GM06990 (cell line): ENCODE data around the gene ADAM15.

Source experiments
- DNase-seq: peaks from one replicate; pipeline ENCODE4 v3.0.0-alpha.2; 2011; ENCODE audit not compliant: insufficient read length; ENCODE audit errors: extremely low read depth
- H3K27me3 ChIP-seq: replicated peaks from 2 replicates; pipeline ENCODE4 v1.6.0; 2011; ENCODE audit warnings: low read length; ENCODE audit not compliant: control insufficient read depth, insufficient read depth
- H3K36me3 ChIP-seq: 2 replicates; pipeline ENCODE4 v1.5.1; 2011; ENCODE audit warnings: low read length; ENCODE audit not compliant: control insufficient read depth, insufficient read depth
- H3K4me3 ChIP-seq: replicated peaks from 2 replicates; pipeline ENCODE4 v1.5.1; 2011; ENCODE audit warnings: low read depth, mild to moderate bottlenecking, control low read depth, low read length
- CTCF ChIP-seq: IDR thresholded peaks from 2 replicates; pipeline ENCODE4 v1.5.1; 2011; ENCODE audit warnings: low read length, control low read depth, mild to moderate bottlenecking, inconsistent platforms; ENCODE audit not compliant: insufficient read depth, poor library complexity, severe bottlenecking

The ADAM15 gene

GRCh38 chr1:155049651-155050559, 1.2 kb upstream of the ADAM15 start:
- no peak for TF ChIP-seq CTCF
- H3K27me3 ChIP-seq = no peaks in the 10 kb centered on the region
- H3K36me3 ChIP-seq = no peaks in the 10 kb centered on the region
- DNase-seq = no peak
- peak overlapping the region; percentile 53; the same call in 1 of the 2 replicates for H3K4me3 ChIP-seq

DNA sequence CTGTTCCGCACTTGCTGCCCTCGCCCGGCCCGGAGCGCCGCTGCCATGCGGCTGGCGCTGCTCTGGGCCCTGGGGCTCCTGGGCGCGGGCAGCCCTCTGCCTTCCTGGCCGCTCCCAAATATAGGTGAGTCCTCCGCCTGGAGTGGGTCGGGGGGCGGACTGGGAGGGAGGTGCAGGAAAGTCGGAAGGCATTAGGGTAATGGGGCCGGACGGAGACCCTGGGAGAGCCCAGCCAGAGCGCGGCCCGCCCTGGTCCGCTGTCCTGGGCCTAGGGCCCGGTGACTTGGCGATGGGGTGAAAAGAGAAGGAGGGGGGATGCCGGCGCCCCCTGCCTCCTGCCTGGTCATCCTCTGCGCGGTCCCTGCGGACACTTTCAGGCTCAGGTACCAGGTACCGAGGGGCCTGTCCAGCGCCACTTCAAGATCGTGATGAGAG, 243 bp downstream of the ADAM15 start:
- Histone ChIP-seq H3K4me3 (peak overlapping the region; percentile 61), H3K27me3 (no peaks in the 10 kb centered on the region), H3K36me3 (no peaks in the 10 kb centered on the region)
- peak; percentile 12 for TF ChIP-seq CTCF
- DNase-seq = no peak

DNA sequence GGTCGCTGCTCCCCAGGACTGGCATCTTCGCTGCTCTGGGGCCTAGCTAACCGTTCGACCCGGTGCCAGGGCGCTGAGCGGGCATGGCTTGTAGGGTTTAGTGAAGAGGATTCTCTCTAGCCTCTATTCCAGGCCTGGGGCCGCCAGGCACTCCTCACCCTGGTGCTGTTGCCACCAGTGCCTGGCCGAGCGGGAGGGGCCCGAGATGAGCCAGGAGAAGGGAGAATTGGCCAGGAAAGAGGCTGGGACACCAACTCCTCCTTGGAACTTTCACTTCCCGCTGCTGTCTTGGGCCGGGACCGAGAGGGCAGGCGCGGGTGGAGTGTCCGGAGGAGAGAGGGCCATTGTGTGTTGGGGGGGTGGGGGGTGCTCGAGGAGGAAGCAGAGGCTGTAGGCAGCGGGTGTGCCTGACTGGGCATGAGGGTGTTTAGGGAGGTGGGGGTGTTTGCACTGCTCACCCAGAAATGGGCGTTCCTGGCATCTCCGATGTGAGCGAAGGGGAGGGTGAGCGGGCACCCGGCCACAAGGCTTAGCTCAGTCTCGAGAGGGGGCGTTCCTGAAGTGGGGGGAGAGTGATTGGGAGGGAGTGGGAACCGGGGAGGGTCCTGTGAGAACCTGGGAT, 772 bp downstream of the ADAM15 start:
- Histone ChIP-seq H3K27me3 (no peaks in the 10 kb centered on the region), H3K4me3 (peak overlapping the region; percentile 61), H3K36me3 (no peaks in the 10 kb centered on the region)
- DNase-seq = peak; percentile 31
- TF ChIP-seq CTCF = no peak

- peak overlapping the region; percentile 61 for H3K4me3 ChIP-seq
- peak; percentile 49 for TF ChIP-seq CTCF
- no peaks in the 10 kb centered on the region for H3K27me3 ChIP-seq
- H3K36me3 ChIP-seq = no peaks in the 10 kb centered on the region
- no peak for DNase-seq
Measured at GRCh38 chr1:155052439-155053395, 1.6 kb downstream of the ADAM15 start.

- no peak for DNase-seq
- H3K4me3 ChIP-seq = no peak overlapping the region
- H3K27me3 ChIP-seq = no peaks in the 10 kb centered on the region
- H3K36me3 ChIP-seq = no peaks in the 10 kb centered on the region
- TF ChIP-seq CTCF = no peak
Measured at GRCh38 chr1:155053531-155054105, 2.5 kb downstream of the ADAM15 start.
